ENCODE data around the gene AGER. TPM values are rescaled to one million over a fixed set of nuclear protein-coding genes. Genes with fewer than 3 reads are reported as not detected.
A peak's percentile ranks its signal among the peaks of the same experiment; 100 is the strongest.

The AGER gene
- total and polyA plus RNA-seq, 9 of the 15 experiments (the other 6 are each of a cell fraction or from before 2014, with no cell fraction given) = 1.2 to 11.5 (median 4.1) TPM

- TF ChIP-seq MTF1 (CRISPR knock-in tag; IDR thresholded peaks at IDR 0.05; ENCODE audit: borderline replicate concordance) (0 out of 2 replicates have a peak, but pooled peaks have one; percentile 56), TRIM28 (IDR thresholded peaks at IDR 0.05) (no peak), BRD9 (IDR thresholded peaks at IDR 0.05; ENCODE audit: low read depth, partially characterized antibody) (peak; percentile 82), ZNF79 (CRISPR knock-in tag; IDR thresholded peaks at IDR 0.05; ENCODE audit: low read depth) (peak; percentile 19; the same call in 1 of the 2 replicates), ZBTB26 (CRISPR knock-in tag; IDR thresholded peaks at IDR 0.05) (0 out of 2 replicates have a peak, but pooled peaks have one; percentile 77), ZNF707 (CRISPR knock-in tag; conservative IDR thresholded peaks at IDR 0.05) (peak; percentile 50; the same call in 1 of the 2 replicates), STAT6 (CRISPR knock-in tag; IDR thresholded peaks at IDR 0.05) (0 out of 2 replicates have a peak, but pooled peaks have one; percentile 32), GATA2 (CRISPR knock-in tag; IDR thresholded peaks at IDR 0.05) (no peak), CREB3 (tag; conservative IDR thresholded peaks at IDR 0.05; ENCODE audit: low read depth) (no peak), KLF6 (CRISPR knock-in tag; IDR thresholded peaks at IDR 0.05; ENCODE audit: borderline replicate concordance) (0 out of 2 replicates have a peak, but pooled peaks have one; percentile 63), TRIM24 (IDR thresholded peaks at IDR 0.05) (no peak), PURB (CRISPR knock-in tag; IDR thresholded peaks at IDR 0.05; ENCODE audit: low read depth) (no peak), FOSL1 (tag; conservative IDR thresholded peaks at IDR 0.05) (peak; percentile 45; the same call in 1 of the 2 replicates), HNRNPK (IDR thresholded peaks at IDR 0.05; ENCODE audit: low read depth, low read length, poor library complexity, severe bottlenecking) (no peak), ZNF12 (CRISPR knock-in tag; IDR thresholded peaks at IDR 0.05) (0 out of 2 replicates have a peak, but pooled peaks have one; percentile 66), NR1H2 (CRISPR knock-in tag; IDR thresholded peaks at IDR 0.05) (peak; percentile 94; the same call in 1 of the 2 replicates), KAT8 (IDR thresholded peaks at IDR 0.05; ENCODE audit: low read depth) (no peak), NEUROD1 (IDR thresholded peaks at IDR 0.05; ENCODE audit: borderline replicate concordance, low read depth, low read length, partially characterized antibody) (no peak), OTX1 (CRISPR knock-in tag; IDR thresholded peaks at IDR 0.05) (no peak), SMARCE1 (IDR thresholded peaks at IDR 0.05) (no peak), ARID3A (IDR thresholded peaks at IDR 0.05; ENCODE audit: borderline replicate concordance, low read depth, low read length) (0 out of 2 replicates have a peak, but pooled peaks have one; percentile 24), ZNF436 (CRISPR knock-in tag; IDR thresholded peaks at IDR 0.05) (peak; percentile 66; the same call in 1 of the 2 replicates), SMARCB1 (IDR thresholded peaks at IDR 0.05; ENCODE audit: insufficient read length, low read depth) (no peak)
Measured at GRCh38 chr6:32177183-32177787, 6.8 kb downstream of the AGER start (continued).
